HFFc6 (cell line): ENCODE data around the gene KLK6. TPM values are rescaled to one million over a fixed set of nuclear protein-coding genes. Genes with fewer than 3 reads are reported as not detected.

Experiments used
- DNase-seq: peaks from one replicate; pipeline ENCODE4 v3.0.0-alpha.2; 2018
- H3K27ac Mint-ChIP-seq: 2 replicates; pipeline ENCODE4 v1.8.0; 2020; ENCODE audit warnings: mild to moderate bottlenecking, mixed read lengths
- H3K27me3 Mint-ChIP-seq: 2 replicates; pipeline ENCODE4 v1.8.0; 2021; ENCODE audit warnings: mild to moderate bottlenecking, moderate library complexity, mixed read lengths; ENCODE audit not compliant: insufficient read depth
- H3K36me3 Mint-ChIP-seq: 2 replicates; pipeline ENCODE4 v1.8.0; 2021; ENCODE audit warnings: low read depth, mixed read lengths
- H3K4me1 Mint-ChIP-seq: 2 replicates; pipeline ENCODE4 v1.8.0; 2020; ENCODE audit warnings: low read depth, mixed read lengths
- H3K4me3 Mint-ChIP-seq: 2 replicates; pipeline ENCODE4 v1.8.0; 2020; ENCODE audit warnings: mild to moderate bottlenecking, moderate library complexity, mixed read lengths
- H3K9me3 Mint-ChIP-seq: 2 replicates; pipeline ENCODE4 v1.8.0; 2020; ENCODE audit warnings: mild to moderate bottlenecking, mixed read lengths
- total RNA-seq, 6 experiments: library from RNA; stranded (reverse); fragmentation: NEBNext Ultra II Directional; extraction: Animal tissue kit (Norgen Biotek cat#: 25700); gene quantifications; 2 replicates in 1 of 6; 3 replicates in 5 of 6; pipeline ENCODE4 v1.2.3, GENCODE V29; 2021
- TF ChIP-seq, protein P1 (sequence below): fragments of 200-600 bp; sonication (generic); IDR thresholded peaks from 2 replicates; pipeline ENCODE4 v1.5.0; 2021; ENCODE audit warnings: antibody characterized with exemption, mild to moderate bottlenecking

Gene KLK6
- total RNA-seq, 6 experiments from 2014 or later = not detected

GRCh38 chr19:50932018-50932689 is 37.2 kb downstream of the KLK6 start:
- Mint-ChIP-seq H3K27me3 (peaks cover 10% of the 10 kb centered on the region), H3K9me3 (no peaks in the 10 kb centered on the region), H3K27ac (no peak overlapping the region), H3K4me1 (peaks cover 14% of the 10 kb centered on the region), H3K36me3 (no peaks in the 10 kb centered on the region), H3K4me3 (no peak overlapping the region)
- TF ChIP-seq, protein P1, sequence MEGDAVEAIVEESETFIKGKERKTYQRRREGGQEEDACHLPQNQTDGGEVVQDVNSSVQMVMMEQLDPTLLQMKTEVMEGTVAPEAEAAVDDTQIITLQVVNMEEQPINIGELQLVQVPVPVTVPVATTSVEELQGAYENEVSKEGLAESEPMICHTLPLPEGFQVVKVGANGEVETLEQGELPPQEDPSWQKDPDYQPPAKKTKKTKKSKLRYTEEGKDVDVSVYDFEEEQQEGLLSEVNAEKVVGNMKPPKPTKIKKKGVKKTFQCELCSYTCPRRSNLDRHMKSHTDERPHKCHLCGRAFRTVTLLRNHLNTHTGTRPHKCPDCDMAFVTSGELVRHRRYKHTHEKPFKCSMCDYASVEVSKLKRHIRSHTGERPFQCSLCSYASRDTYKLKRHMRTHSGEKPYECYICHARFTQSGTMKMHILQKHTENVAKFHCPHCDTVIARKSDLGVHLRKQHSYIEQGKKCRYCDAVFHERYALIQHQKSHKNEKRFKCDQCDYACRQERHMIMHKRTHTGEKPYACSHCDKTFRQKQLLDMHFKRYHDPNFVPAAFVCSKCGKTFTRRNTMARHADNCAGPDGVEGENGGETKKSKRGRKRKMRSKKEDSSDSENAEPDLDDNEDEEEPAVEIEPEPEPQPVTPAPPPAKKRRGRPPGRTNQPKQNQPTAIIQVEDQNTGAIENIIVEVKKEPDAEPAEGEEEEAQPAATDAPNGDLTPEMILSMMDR = no peak
- DNase-seq = no peak

DNA sequence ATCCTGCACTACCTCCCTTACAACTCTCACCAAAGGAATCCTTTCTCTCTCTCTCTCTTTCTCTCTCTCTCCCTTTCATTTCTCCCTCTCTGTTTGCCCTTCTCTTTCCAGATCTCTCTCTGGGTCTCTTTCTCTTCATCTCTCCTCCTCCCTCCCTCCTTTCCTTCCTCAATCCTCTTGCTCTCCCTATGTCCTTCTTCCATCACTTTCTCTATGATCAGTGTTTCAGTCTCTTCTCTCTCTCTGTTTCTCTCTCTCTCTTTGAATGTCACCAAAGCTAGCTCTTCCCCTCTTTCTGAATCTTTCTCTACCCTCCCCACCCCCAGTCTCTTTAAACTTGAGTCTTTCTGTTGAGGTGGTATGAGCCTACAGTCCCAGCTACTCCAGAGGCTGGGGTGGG is 38.4 kb downstream of the KLK6 start:
- Mint-ChIP-seq H3K27me3 (peaks cover 15% of the 10 kb centered on the region), H3K9me3 (no peaks in the 10 kb centered on the region), H3K4me1 (peaks cover 14% of the 10 kb centered on the region), H3K36me3 (no peaks in the 10 kb centered on the region), H3K4me3 (no peak overlapping the region), H3K27ac (no peak overlapping the region)
- TF ChIP-seq, protein P1 = no peak
- DNase-seq = no peak

GRCh38 chr19:50928831-50929230 is 40.6 kb downstream of the KLK6 start:
- Mint-ChIP-seq H3K9me3 (no peaks in the 10 kb centered on the region), H3K36me3 (no peaks in the 10 kb centered on the region), H3K27me3 (peaks cover 17% of the 10 kb centered on the region), H3K4me1 (peaks cover 8% of the 10 kb centered on the region), H3K4me3 (no peak overlapping the region), H3K27ac (no peak overlapping the region)
- TF ChIP-seq, protein P1 = no peak
- no peak for DNase-seq

DNA sequence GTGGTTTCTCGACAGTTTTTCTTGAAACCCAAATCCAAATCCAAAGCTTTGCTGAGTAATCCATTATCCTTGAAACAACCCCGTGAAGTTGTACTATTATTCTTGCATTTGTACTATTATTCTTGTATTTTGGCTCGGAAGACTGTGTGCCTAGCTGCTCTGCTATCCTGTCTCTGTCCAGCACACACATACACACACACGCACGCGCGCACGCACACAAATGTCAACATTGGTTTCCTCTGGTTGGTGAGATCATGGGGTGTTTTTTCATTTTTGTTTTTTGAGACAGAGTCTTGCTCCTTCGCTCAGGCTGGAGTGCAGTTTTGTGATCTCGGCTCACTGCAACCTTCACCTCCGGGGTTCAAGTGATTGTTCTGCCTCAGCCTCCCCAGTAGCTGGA is 43.2 kb downstream of the KLK6 start:
- no peak overlapping the region for H3K4me3 Mint-ChIP-seq
- TF ChIP-seq, protein P1 = no peak
- no peaks in the 10 kb centered on the region for H3K9me3 Mint-ChIP-seq
- H3K36me3 Mint-ChIP-seq = no peaks in the 10 kb centered on the region
- peaks cover 17% of the 10 kb centered on the region for H3K27me3 Mint-ChIP-seq
- no peak for DNase-seq
- peaks cover 7% of the 10 kb centered on the region; the same call in 1 of the 2 replicates for H3K4me1 Mint-ChIP-seq
- no peak overlapping the region for H3K27ac Mint-ChIP-seq

DNA sequence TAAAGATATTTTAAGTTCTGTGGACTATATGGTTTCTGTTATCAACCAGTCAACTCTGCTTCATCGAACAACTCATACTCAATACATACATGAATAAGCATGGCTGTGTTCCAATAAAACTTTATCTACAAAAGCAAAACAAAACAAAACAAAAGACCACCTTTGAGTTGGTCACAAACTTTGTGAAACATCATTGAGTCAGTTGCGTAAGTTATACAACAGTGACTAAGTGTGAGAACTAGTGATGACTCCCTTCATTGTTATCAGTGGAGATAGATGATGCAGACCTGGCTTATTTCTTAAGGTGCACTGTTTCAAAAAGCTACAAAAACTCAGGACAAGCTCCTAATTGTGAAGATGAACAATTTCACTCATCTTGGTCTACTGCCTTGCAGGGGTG is 43.7 kb downstream of the KLK6 start:
- TF ChIP-seq, protein P1 = no peak
- DNase-seq = no peak
- H3K27ac Mint-ChIP-seq = no peak overlapping the region
- peaks cover 7% of the 10 kb centered on the region; the same call in 1 of the 2 replicates for H3K4me1 Mint-ChIP-seq
- no peaks in the 10 kb centered on the region for H3K36me3 Mint-ChIP-seq
- H3K27me3 Mint-ChIP-seq = peaks cover 18% of the 10 kb centered on the region
- no peaks in the 10 kb centered on the region for H3K9me3 Mint-ChIP-seq
- H3K4me3 Mint-ChIP-seq = no peak overlapping the region
